Measurements from ENCODE around the gene KRTAP2-1. TPM values are rescaled to one million over a fixed set of nuclear protein-coding genes. Genes with fewer than 3 reads are reported as not detected.
A peak's percentile ranks its signal among the peaks of the same experiment; 100 is the strongest.

Gene KRTAP2-1
- total and polyA plus RNA-seq, 2 of the 8 experiments (the other 6 are each of a cell fraction or from before 2014, with no cell fraction given), result not detected

DNA sequence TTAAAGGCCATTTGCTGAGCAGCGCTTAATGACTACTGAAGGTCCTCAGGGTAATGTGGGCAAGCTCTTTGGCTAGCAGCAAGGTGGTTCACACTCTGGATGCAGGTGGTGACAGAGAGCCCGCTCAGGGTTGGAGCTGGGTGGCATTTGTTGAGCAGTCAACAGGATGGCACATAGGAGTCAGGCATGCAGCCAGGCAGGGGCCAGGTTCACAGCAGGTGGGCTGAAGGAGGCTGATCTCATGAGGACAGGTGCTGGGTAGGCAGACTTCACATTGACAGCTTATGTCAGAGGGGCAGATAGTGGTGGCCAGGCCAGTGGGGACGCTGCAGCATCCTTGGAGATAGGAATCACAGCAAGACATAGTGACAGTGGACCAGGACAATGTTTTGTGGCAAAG is 42.7 kb downstream of the KRTAP2-1 start:
- FAIRE-seq, result no peak
- no peaks in the 10 kb centered on the region for H3K27me3 ChIP-seq (replicated peaks in 1 of 4; ENCODE audit: control insufficient read depth in 3 of 4, extremely low read depth in 1 of 4, insufficient read depth in 3 of 4, low read length in 3 of 4)
- peaks cover 0 to 8% (median 5%) of the 10 kb centered on the region in 4 experiments; a peak in 6 of 7 replicates for H3K4me1 ChIP-seq (replicated peaks in 1 of 4; ENCODE audit: control insufficient read depth in 3 of 4, insufficient read depth in 4 of 4, low read length in 3 of 4)
- no peaks in the 10 kb centered on the region for H3K36me3 ChIP-seq (ENCODE audit: control insufficient read depth in 2 of 4, insufficient read depth in 4 of 4, low read length in 3 of 4)
- H3K56ac ChIP-seq (replicated peaks; ENCODE audit: insufficient read length, low read depth, low read length), result no peak overlapping the region
- no peaks in the 10 kb centered on the region for H3K9me3 ChIP-seq (ENCODE audit: insufficient read depth in 2 of 2, low read depth in 1 of 2, low read length in 1 of 2)
- no peak overlapping the region for H3K14ac ChIP-seq (ENCODE audit: insufficient read length)
- H3K4me3 ChIP-seq (ENCODE audit: extremely low read depth in 1 of 4, insufficient read depth in 2 of 4, low read depth in 3 of 4, low read length in 4 of 4), result no peak overlapping the region
- H4K20me1 ChIP-seq (replicated peaks in 1 of 2; ENCODE audit: control insufficient read depth in 1 of 2, insufficient read depth in 2 of 2, low read length in 2 of 2), result no peaks in the 10 kb centered on the region
- no peak overlapping the region for H3K9ac ChIP-seq (replicated peaks in 1 of 4; ENCODE audit: extremely low read depth in 1 of 4, low read depth in 3 of 4, low read length in 3 of 4)
- no peak overlapping the region for H4K91ac ChIP-seq (replicated peaks; ENCODE audit: insufficient read length, low read length)
- no peak overlapping the region for H2AFZ ChIP-seq (ENCODE audit: low read length)
- H4K5ac ChIP-seq (ENCODE audit: insufficient read length, low read depth, low read length), result no peak overlapping the region
- no peak overlapping the region for H2BK20ac ChIP-seq (ENCODE audit: low read length)
- H2BK5ac ChIP-seq (ENCODE audit: low read depth, low read length), result no peak overlapping the region
- H3K18ac ChIP-seq (ENCODE audit: extremely low read depth, low read length), result no peak overlapping the region
- H2AK5ac ChIP-seq (ENCODE audit: low read depth, low read length), result no peak overlapping the region
- H2BK12ac ChIP-seq (ENCODE audit: low read depth, low read length), result no peak overlapping the region
- no peak overlapping the region for H3K27ac ChIP-seq (ENCODE audit: low read depth, low read length)
- no peak for DNase-seq (ENCODE audit: low read depth in 1 of 2, low spot score in 2 of 2)
- H2BK15ac ChIP-seq (ENCODE audit: low read length), result no peak overlapping the region
- WGBS, 2 experiments (ENCODE audit: extremely low coverage in 1 of 2, insufficient coverage in 1 of 2, insufficient read length in 1 of 2, insufficient replicate concordance in 2 of 2, low coverage in 1 of 2, low lambda C conversion rate in 2 of 2, missing lambda C conversion rate in 1 of 2), result 95% methylated on average over 3 of the region's 3 CpGs; no CpG with 5 or more reads in 1 of the 2 experiments
- POLR2A ChIA-PET (ENCODE audit: partially characterized antibody), result no interaction called here
- no peak overlapping the region for H2BK120ac ChIP-seq (replicated peaks; ENCODE audit: low read depth, low read length)
- no peaks in the 10 kb centered on the region for H3K79me2 ChIP-seq (ENCODE audit: control insufficient read depth in 1 of 2, insufficient read depth in 2 of 2, low read length in 2 of 2)
- no peak overlapping the region for H3K4ac ChIP-seq (replicated peaks; ENCODE audit: insufficient read length, low read depth, low read length)
- H3K23ac ChIP-seq (ENCODE audit: insufficient read length), result no peak overlapping the region
- 0 out of 2 replicates have a peak overlapping the region, but pooled peaks have one; percentile 11 for H4K8ac ChIP-seq (ENCODE audit: extremely low read depth, insufficient read depth, low read length)
- CTCF ChIA-PET (ENCODE audit: partially characterized antibody), result no interaction called here
- H3K4me2 ChIP-seq (ENCODE audit: insufficient read depth in 1 of 2, low read depth in 2 of 2, low read length in 2 of 2), result no peak overlapping the region
- H3K79me1 ChIP-seq (ENCODE audit: low read depth, low read length), result no peaks in the 10 kb centered on the region
- H3K23me2 ChIP-seq (ENCODE audit: low read depth, low read length), result no peaks in the 10 kb centered on the region
- no peak for TF ChIP-seq ASH2L (IDR thresholded peaks at IDR 0.05; ENCODE audit: low read length)
- TF ChIP-seq FOSL1 (IDR thresholded peaks at IDR 0.05; ENCODE audit: insufficient read depth, low read depth, low read length), result no peak
- TF ChIP-seq MAFK (IDR thresholded peaks at IDR 0.05; ENCODE audit: low read depth, low read length), result no peak
- no peak for TF ChIP-seq KDM4A (IDR thresholded peaks at IDR 0.05; ENCODE audit: low read depth, low read length, severe bottlenecking)

Measured in H1 (cell line).